Naive thymus-derived CD8-positive, alpha-beta T cell (primary cell): ENCODE results near the gene VAX1. TPM values are rescaled to one million over a fixed set of nuclear protein-coding genes. Genes with fewer than 3 reads are reported as not detected.
A peak's percentile ranks its signal among the peaks of the same experiment; 100 is the strongest.
"Not testable (repeated sequence)": the region's sequence is repeated elsewhere in the genome, so short reads cannot be mapped to it uniquely, and the experiment has no call there.

Experiments used
- ATAC-seq, 2 donors: fragments of 150-1000 bp; cut with Tn5 transposase in 1 of 2; sonication (Bioruptor Pico), chemical (Tn5 transposase) in 1 of 2; 1 replicate in 1 of 2; 2 replicates in 1 of 2; pipeline ENCODE4 v1.10.0; 2021; ENCODE audit warnings: mild to moderate bottlenecking in 2 of 2, moderate library complexity in 2 of 2
- POLR2A ChIA-PET: fragments of 350-600 bp; sonication (Branson Sonifier 250); formaldehyde crosslinking; loops from one replicate; lab custom pipeline; 2021; ENCODE audit warnings: antibody characterized with exemption; lab: Charles Lee
- DNase-seq, 10 donors: peaks; one replicate each; pipeline versions ENCODE4 v3.0.0 to v3.0.0-alpha.2; 2020 to 2022
- H3K27ac Mint-ChIP-seq, 10 donors: one replicate each; pipeline ENCODE4 v1.8.0; 2020 to 2022; ENCODE audit warnings: mild to moderate bottlenecking in 10 of 10, mixed read lengths in 10 of 10, moderate library complexity in 4 of 10, inconsistent platforms in 1 of 10
- H3K27me3 Mint-ChIP-seq, 5 donors: one replicate each; pipeline ENCODE4 v1.8.0; 2021 to 2022; ENCODE audit warnings: mixed read lengths in 5 of 5
- H3K36me3 Mint-ChIP-seq, 3 donors: one replicate each; pipeline ENCODE4 v1.8.0; 2020 to 2022; ENCODE audit warnings: mixed read lengths in 3 of 3, mild to moderate bottlenecking in 2 of 3, inconsistent platforms in 1 of 3
- H3K4me1 Mint-ChIP-seq, 4 donors: one replicate each; pipeline ENCODE4 v1.8.0; 2021 to 2022; ENCODE audit warnings: mixed read lengths in 4 of 4
- H3K4me3 Mint-ChIP-seq, 10 donors: one replicate each; pipeline ENCODE4 v1.8.0; 2020 to 2022; ENCODE audit warnings: mild to moderate bottlenecking in 10 of 10, mixed read lengths in 10 of 10, moderate library complexity in 6 of 10, inconsistent platforms in 1 of 10
- H3K9me3 Mint-ChIP-seq, 9 donors: one replicate each; pipeline ENCODE4 v1.8.0; 2020 to 2022; ENCODE audit warnings: mixed read lengths in 9 of 9, mild to moderate bottlenecking in 3 of 9, inconsistent platforms in 1 of 9, moderate library complexity in 1 of 9
- polyA plus RNA-seq, 3 donors: library from polyadenylated mRNA; unstranded; fragments of 300-500 nt; fragmentation: Illumina TruSeq; gene quantifications; one replicate each; pipeline ENCODE4 v1.2.3, GENCODE V29; 2021
- total RNA-seq, 8 experiments: library from RNA in 2 of 8; stranded (reverse) in 2 of 8; gene quantifications; one replicate each; pipeline ENCODE4 v1.2.3 and lab custom pipeline; 2021 to 2026

The VAX1 gene
- not detected for total RNA-seq
- not detected for polyA plus RNA-seq
- 0 to 0.06 (median 0) reads per million in 6 experiments for total RNA-seq (lab: John Stamatoyannopoulos, UW)

- Mint-ChIP-seq H3K4me1 (peaks cover 3 to 35% (median 22%) of the 10 kb centered on the region in 4 donors), H3K9me3 (peaks cover 0 to 13% (median 0%) of the 10 kb centered on the region in 9 donors), H3K27me3 (peaks cover 38 to 87% (median 56%) of the 10 kb centered on the region in 5 donors), H3K36me3 (peaks cover 0 to 15% (median 0%) of the 10 kb centered on the region in 3 donors), H3K4me3 (peak within 1 kb of the TSS in 7 of 10 donors; percentile 24 to 57 (median 36)), H3K27ac (no peak within 1 kb of the TSS)
- POLR2A ChIA-PET, result no interaction called here
- no peak for DNase-seq
- no peak for ATAC-seq
Measured at GRCh38 chr10:117137911-117138642, at the start of gene VAX1. TSS of gene VAX1 (minus strand) at chr10:117138270. CDS start at chr10:117138056, 214 bp downstream.

DNA sequence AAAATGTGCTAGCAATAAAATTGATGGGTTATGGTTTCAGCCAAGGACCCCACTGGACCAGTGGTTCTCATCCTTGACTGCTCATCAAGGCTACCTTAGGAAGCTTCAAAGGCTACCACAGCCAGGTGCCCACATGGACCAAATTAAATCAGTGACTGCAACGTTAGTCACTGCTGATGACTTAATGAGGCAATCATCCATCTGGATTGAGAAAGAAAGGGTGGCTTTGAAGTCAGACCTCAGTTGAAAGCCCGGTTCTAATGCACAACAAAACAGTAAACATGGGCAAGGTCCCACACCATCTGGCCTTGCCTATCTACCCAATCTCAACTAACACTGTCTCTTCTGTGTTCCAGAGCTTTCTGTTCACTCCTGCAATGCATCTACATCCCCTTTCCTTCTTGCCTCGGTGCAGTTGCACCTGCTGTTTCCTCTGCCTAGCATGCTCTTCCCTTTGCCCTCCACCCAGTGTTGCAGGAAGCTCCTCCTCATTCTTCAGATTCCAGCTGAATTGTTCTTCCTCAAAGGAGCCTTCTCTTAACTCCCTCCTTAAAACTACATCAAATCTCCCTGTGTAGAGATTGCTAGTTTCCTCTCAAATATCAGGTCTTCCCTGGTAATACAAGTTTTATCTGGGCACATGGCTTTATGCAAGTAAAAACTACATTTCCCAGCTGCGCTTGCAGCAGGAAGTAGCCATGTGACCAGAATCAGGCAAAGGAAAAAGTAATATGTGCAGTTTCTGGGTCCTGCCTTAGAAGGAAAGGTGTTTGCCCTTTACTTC is 49.0 kb upstream of the VAX1 start:
- ATAC-seq, result no peak
- POLR2A ChIA-PET, result no interaction called here
- H3K36me3 Mint-ChIP-seq, result peaks cover 0 to 19% (median 2%) of the 10 kb centered on the region in 3 donors
- H3K9me3 Mint-ChIP-seq, result peaks cover 0 to 18% (median 10%) of the 10 kb centered on the region in 9 donors
- peaks cover 0 to 3% (median 0%) of the 10 kb centered on the region in 4 donors for H3K4me1 Mint-ChIP-seq
- no peak overlapping the region for H3K27ac Mint-ChIP-seq
- no peak overlapping the region for H3K4me3 Mint-ChIP-seq
- DNase-seq, result no peak
- H3K27me3 Mint-ChIP-seq, result peaks cover 3 to 21% (median 6%) of the 10 kb centered on the region in 5 donors

DNA sequence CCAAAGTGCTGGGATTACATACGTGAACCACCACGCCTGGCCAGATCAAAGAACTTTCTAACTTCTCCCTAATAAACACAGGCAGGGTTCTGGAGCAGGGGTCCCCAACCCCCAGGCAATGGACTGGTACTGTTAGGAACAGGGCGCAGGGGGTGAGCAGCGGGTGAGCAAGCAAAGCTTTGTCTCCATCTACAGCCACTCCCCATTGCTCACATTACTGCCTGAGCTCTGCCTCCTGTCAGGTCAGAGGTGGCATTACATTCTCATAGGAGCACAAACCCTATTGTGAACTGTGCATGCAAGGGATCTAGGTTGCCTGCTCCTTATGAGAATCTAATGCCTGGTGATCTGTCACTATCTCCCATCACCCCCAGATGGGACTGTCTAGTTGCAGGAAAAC is 47.7 kb upstream of the VAX1 start:
- POLR2A ChIA-PET, H3K4me3 Mint-ChIP-seq, H3K4me1 Mint-ChIP-seq, H3K27ac Mint-ChIP-seq, ATAC-seq, DNase-seq: not testable (repeated sequence)
- H3K9me3 Mint-ChIP-seq, result peaks cover 0 to 18% (median 10%) of the 10 kb centered on the region in 9 donors
- H3K27me3 Mint-ChIP-seq, result peaks cover 3 to 24% (median 5%) of the 10 kb centered on the region in 5 donors
- H3K36me3 Mint-ChIP-seq, result peaks cover 0 to 19% (median 2%) of the 10 kb centered on the region in 3 donors

DNA sequence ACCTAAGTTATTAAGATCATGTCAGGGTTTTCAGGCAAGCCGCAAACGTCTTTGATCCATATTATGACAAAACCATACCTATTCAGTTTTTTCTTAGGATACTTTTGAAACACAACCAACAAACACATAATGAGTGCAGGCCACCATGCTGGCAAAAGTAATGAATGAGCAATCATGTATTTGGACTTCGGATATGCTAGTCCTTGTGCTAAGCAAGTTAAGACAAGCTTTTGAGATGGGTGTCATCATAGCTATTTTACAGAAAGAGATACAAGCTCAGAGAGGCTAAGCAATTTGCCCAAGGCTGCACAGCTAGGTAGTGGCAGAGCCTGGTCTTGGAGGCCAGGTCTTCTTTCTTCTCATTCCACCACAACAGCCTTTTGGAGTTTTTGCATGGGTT is 46.8 kb upstream of the VAX1 start:
- Mint-ChIP-seq H3K9me3 (peaks cover 0 to 15% (median 9%) of the 10 kb centered on the region in 9 donors), H3K4me3 (no peak overlapping the region), H3K27me3 (peaks cover 3 to 34% (median 13%) of the 10 kb centered on the region in 5 donors), H3K27ac (no peak overlapping the region), H3K36me3 (peaks cover 0 to 18% (median 2%) of the 10 kb centered on the region in 3 donors), H3K4me1 (peaks cover 0 to 3% (median 0%) of the 10 kb centered on the region in 4 donors)
- ATAC-seq, result no peak
- DNase-seq, result no peak
- POLR2A ChIA-PET, result no interaction called here

GRCh38 chr10:117184296-117184695 is 46.2 kb upstream of the VAX1 start:
- Mint-ChIP-seq H3K9me3 (peaks cover 0 to 10% (median 5%) of the 10 kb centered on the region in 9 donors), H3K27me3 (peaks cover 3 to 37% (median 13%) of the 10 kb centered on the region in 5 donors), H3K4me3 (no peak overlapping the region), H3K27ac (no peak overlapping the region), H3K36me3 (peaks cover 0 to 13% (median 0%) of the 10 kb centered on the region in 3 donors), H3K4me1 (peaks cover 0 to 3% (median 0%) of the 10 kb centered on the region in 4 donors)
- ATAC-seq (no peak), DNase-seq (no peak)
- POLR2A ChIA-PET, result no interaction called here

DNA sequence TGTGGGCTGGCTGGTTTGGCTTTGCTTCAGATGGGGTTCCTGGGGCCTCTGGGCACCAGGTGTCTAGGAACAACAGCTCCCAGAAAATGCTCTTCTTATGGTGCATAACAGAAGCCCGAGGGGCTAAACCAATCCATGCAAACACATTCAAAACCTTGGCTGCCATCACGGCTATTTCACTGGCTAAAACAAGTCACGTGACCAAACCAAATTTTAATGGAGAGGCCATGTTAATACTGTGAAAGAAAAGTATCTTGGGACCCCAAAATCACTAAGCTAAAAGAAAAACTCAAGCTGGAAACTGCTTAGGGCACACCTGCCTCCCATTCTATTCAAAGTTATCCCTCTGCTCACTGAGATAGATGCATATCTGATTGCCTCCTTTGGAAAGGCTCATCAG is 40.1 kb upstream of the VAX1 start:
- Mint-ChIP-seq H3K4me3 (no peak overlapping the region), H3K27me3 (peaks cover 1 to 24% (median 15%) of the 10 kb centered on the region in 5 donors), H3K27ac (no peak overlapping the region), H3K36me3 (no peaks in the 10 kb centered on the region), H3K4me1 (peaks cover 3 to 16% (median 15%) of the 10 kb centered on the region in 4 donors), H3K9me3 (no peaks in the 10 kb centered on the region)
- ATAC-seq (no peak), DNase-seq (no peak)
- POLR2A ChIA-PET, result no interaction called here

DNA sequence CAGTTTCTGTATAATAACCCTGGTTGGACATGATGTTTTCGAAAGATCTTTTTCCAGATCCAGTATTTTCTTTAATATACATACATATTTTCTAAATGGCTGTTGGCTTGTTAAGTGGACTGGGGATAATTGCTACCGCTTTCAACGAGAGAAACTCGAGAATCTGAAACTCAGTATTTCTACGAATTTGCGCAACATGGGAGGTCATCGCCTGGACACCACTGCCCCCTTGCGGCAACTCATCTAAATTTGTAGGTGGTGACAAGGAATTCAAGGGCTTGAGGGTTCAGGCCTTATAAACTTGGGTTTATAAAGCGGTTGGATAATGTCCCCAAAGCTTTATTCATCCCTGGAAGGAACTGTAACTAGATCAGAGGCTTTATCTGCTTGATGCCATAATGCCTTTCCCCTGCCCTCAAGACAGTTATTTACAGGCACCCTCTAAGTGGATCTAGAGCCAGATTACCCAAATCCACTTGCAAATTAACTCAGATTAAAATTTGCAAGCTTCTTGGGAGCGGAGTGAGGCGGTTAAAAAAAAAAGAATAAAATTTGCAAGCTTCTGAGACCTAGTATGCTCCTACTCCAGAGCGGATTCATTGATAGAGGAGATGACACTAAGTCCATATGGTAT is 37.9 kb upstream of the VAX1 start:
- peak overlapping the region; percentile 87 to 95 (median 92) for H3K4me3 Mint-ChIP-seq
- ATAC-seq (peak; percentile 44 to 48), DNase-seq (peak; percentile 43 to 82 (median 67))
- peaks cover 3 to 16% (median 15%) of the 10 kb centered on the region in 4 donors for H3K4me1 Mint-ChIP-seq
- peaks cover 13 to 33% (median 26%) of the 10 kb centered on the region in 5 donors for H3K27me3 Mint-ChIP-seq
- no peaks in the 10 kb centered on the region for H3K36me3 Mint-ChIP-seq
- H3K9me3 Mint-ChIP-seq, result no peaks in the 10 kb centered on the region
- peak overlapping the region in 6 of 10 donors; percentile 20 to 89 (median 77) for H3K27ac Mint-ChIP-seq
- POLR2A ChIA-PET, result interaction anchor here (0.6 kb wide), 1 partner anchor 190 kb away, joined by 3 read pairs; no protein-coding TSS in a partner anchor

- H3K27me3 Mint-ChIP-seq, result peaks cover 18 to 33% (median 25%) of the 10 kb centered on the region in 5 donors
- H3K4me1 Mint-ChIP-seq, result peaks cover 3 to 16% (median 15%) of the 10 kb centered on the region in 4 donors
- peak overlapping the region; percentile 20 to 86 (median 64) for H3K27ac Mint-ChIP-seq
- peak; percentile 64 to 65 for ATAC-seq
- peak overlapping the region; percentile 87 to 95 (median 92) for H3K4me3 Mint-ChIP-seq
- POLR2A ChIA-PET, result interaction anchor here (0.6 kb wide), 1 partner anchor 191 kb away, joined by 3 read pairs; no protein-coding TSS in a partner anchor
- DNase-seq, result peak in 4 of 10 donors; percentile 20 to 40 (median 26)
- no peaks in the 10 kb centered on the region for H3K36me3 Mint-ChIP-seq
- H3K9me3 Mint-ChIP-seq, result no peaks in the 10 kb centered on the region
Measured at GRCh38 chr10:117175215-117175900, 37.3 kb upstream of the VAX1 start.

DNA sequence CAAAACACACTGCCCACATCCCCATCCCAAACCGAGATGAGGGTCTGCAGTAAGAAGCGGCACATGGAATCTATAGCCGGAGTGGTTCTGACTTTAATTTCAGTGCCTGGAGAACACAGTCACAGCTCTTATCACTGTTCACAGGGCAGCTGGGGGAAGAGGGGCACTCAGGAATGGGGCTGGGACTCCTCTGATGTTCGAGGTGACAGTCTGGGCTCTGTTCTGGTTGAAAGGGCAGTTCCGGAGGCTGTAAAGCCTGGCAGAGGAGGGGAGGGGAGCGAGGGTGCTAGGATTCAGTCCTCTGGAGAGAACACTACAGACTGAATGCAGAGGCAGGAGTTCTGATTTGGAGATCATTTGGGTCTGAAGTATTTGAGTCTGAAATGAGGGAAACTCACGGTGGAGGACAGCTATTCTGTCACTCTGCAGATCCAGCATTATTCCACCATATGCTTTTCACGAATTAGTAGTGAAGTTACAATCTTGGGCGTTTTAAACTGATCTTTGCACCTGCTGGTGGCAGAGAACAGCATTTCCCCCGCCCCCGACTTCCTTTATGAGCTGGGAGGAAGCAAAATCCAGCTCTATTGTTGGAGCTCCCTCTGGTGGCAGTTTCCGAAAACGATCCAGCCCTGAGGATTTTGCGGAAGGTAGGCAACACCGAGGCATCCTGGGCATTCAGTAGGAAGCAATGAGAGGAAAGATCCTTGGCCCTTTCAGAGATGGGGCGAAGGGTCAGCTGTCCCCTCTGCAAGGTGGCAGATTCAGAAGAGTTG is 36.6 kb upstream of the VAX1 start:
- Mint-ChIP-seq H3K27me3 (peaks cover 25 to 33% (median 27%) of the 10 kb centered on the region in 5 donors), H3K4me3 (peak overlapping the region; percentile 87 to 95 (median 92)), H3K36me3 (no peaks in the 10 kb centered on the region), H3K4me1 (peaks cover 3 to 16% (median 15%) of the 10 kb centered on the region in 4 donors), H3K27ac (peak overlapping the region in 8 of 10 donors; percentile 14 to 86 (median 64)), H3K9me3 (no peaks in the 10 kb centered on the region)
- ATAC-seq, result peak; percentile 88 to 91
- DNase-seq, result peak; percentile 64 to 89 (median 83)
- POLR2A ChIA-PET, result no interaction called here

DNA sequence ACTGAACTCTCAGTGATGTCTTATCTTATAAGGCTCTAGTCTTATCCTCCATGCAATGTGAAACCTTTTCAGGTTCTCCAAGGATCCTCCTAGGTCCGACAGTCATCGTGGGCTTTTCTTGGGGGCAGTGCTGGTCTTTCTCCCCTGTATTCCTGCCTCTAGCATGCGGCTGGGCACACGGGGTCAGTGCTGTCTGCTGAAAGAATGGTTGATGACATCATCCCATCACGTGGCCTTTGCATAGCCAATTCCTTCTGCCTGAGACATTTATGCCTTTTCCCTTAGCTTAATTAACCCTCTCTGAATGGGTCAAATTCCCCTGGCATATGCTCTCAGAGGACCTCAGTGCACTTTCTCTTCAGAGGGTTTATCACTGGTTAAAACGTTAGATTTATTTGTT is 32.2 kb upstream of the VAX1 start:
- Mint-ChIP-seq H3K9me3 (no peaks in the 10 kb centered on the region), H3K4me3 (no peak overlapping the region), H3K27me3 (peaks cover 47 to 76% (median 60%) of the 10 kb centered on the region in 5 donors), H3K27ac (no peak overlapping the region), H3K36me3 (no peaks in the 10 kb centered on the region), H3K4me1 (peaks cover 9 to 49% (median 29%) of the 10 kb centered on the region in 4 donors)
- no peak for ATAC-seq
- POLR2A ChIA-PET, result no interaction called here
- no peak for DNase-seq

DNA sequence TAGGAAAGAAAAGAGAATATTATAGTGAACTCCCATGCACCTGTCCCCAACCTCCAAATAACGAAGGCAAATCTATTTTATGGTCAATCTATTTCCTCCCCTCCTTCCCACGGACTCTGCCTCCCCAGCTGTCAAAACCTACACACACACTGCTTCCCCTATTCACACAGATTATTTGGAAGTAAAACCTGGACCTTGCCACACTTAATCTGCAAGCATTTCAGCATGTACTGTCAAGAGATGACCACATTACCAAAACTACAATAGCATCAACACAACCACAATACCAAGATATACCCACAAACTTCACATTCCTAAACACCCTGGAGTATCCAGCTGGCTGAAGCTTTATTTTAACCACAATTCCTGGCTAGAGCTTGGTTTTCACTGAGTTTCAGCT is 31.4 kb upstream of the VAX1 start:
- H3K27me3 Mint-ChIP-seq, result peaks cover 54 to 83% (median 66%) of the 10 kb centered on the region in 5 donors
- H3K4me1 Mint-ChIP-seq, result peaks cover 11 to 49% (median 29%) of the 10 kb centered on the region in 4 donors
- DNase-seq (no peak), ATAC-seq (no peak)
- H3K27ac Mint-ChIP-seq, result peak overlapping the region in 1 of 10 donors; percentile 61
- H3K9me3 Mint-ChIP-seq, result no peaks in the 10 kb centered on the region
- H3K4me3 Mint-ChIP-seq, result peak overlapping the region in 4 of 10 donors; percentile 1 to 70 (median 52)
- POLR2A ChIA-PET, result no interaction called here
- H3K36me3 Mint-ChIP-seq, result no peaks in the 10 kb centered on the region
